Nephron progenitor cell (in vitro differentiated cells): Measurements from ENCODE around the gene PGK2.
"Not testable (repeated sequence)": the region's sequence is repeated elsewhere in the genome, so short reads cannot be mapped to it uniquely, and the experiment has no call there.

Experiments
- DNase-seq: peaks from one replicate; pipeline ENCODE4 v3.0.0; 2021
- H3K27ac Mint-ChIP-seq: 2 replicates; pipeline ENCODE4 v1.8.0; 2021; ENCODE audit warnings: mild to moderate bottlenecking, moderate library complexity, mixed read lengths
- H3K27me3 Mint-ChIP-seq: 2 replicates; pipeline ENCODE4 v1.8.0; 2021; ENCODE audit warnings: mild to moderate bottlenecking, low read depth, mixed read lengths; ENCODE audit not compliant: poor library complexity
- H3K36me3 Mint-ChIP-seq: 2 replicates; pipeline ENCODE4 v1.8.0; 2021; ENCODE audit warnings: low read depth, mixed read lengths
- H3K4me1 Mint-ChIP-seq: 2 replicates; pipeline ENCODE4 v1.8.0; 2021; ENCODE audit warnings: mixed read lengths
- H3K4me3 Mint-ChIP-seq: 2 replicates; pipeline ENCODE4 v1.8.0; 2021; ENCODE audit warnings: mild to moderate bottlenecking, moderate library complexity, mixed read lengths
- H3K9me3 Mint-ChIP-seq: 2 replicates; pipeline ENCODE4 v1.8.0; 2021; ENCODE audit warnings: mild to moderate bottlenecking, moderate library complexity, mixed read lengths
- TF ChIP-seq, protein P1 (sequence below): fragments of 200-600 bp; sonication (generic); IDR thresholded peaks from 2 replicates; pipeline ENCODE4 v1.5.0; 2021; ENCODE audit warnings: antibody characterized with exemption

The PGK2 gene

GRCh38 chr6:49806145-49806544, 19.1 kb upstream of the PGK2 start:
- TF ChIP-seq, protein P1, sequence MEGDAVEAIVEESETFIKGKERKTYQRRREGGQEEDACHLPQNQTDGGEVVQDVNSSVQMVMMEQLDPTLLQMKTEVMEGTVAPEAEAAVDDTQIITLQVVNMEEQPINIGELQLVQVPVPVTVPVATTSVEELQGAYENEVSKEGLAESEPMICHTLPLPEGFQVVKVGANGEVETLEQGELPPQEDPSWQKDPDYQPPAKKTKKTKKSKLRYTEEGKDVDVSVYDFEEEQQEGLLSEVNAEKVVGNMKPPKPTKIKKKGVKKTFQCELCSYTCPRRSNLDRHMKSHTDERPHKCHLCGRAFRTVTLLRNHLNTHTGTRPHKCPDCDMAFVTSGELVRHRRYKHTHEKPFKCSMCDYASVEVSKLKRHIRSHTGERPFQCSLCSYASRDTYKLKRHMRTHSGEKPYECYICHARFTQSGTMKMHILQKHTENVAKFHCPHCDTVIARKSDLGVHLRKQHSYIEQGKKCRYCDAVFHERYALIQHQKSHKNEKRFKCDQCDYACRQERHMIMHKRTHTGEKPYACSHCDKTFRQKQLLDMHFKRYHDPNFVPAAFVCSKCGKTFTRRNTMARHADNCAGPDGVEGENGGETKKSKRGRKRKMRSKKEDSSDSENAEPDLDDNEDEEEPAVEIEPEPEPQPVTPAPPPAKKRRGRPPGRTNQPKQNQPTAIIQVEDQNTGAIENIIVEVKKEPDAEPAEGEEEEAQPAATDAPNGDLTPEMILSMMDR: no peak
- H3K9me3 Mint-ChIP-seq: peaks cover 20% of the 10 kb centered on the region

DNA sequence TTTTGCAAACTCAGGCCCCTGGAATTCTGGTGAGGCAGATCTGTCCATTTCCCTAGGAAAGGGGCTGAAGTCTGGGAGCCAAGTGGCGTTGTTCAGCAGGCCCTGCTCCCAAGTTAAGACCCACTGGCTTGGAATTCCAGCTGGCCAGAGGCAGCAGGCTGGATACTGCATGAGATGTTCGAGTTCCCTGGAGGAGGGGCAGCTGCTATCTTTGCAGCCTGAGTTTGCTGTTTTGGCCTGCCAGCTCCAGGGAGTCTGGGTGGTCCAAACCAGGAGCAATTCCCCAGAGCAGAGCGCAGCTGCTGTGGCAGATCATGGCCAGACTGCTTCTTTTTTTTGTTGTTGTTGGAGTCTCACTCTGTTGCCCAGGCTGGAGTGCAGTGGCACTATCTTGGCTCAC, 18.2 kb upstream of the PGK2 start:
- Mint-ChIP-seq H3K27me3 (no peaks in the 10 kb centered on the region), H3K36me3 (no peaks in the 10 kb centered on the region), H3K9me3 (peaks cover 16% of the 10 kb centered on the region), H3K4me3 (no peak overlapping the region), H3K27ac (no peak overlapping the region), H3K4me1 (no peaks in the 10 kb centered on the region)
- DNase-seq: no peak
- TF ChIP-seq, protein P1: no peak

More at GRCh38 chr6:49806145-49806544, 19.1 kb upstream of the PGK2 start:
- Mint-ChIP-seq H3K27me3 (no peaks in the 10 kb centered on the region), H3K27ac (no peak overlapping the region), H3K4me1 (no peaks in the 10 kb centered on the region), H3K36me3 (no peaks in the 10 kb centered on the region), H3K4me3 (no peak overlapping the region)
- DNase-seq: no peak

GRCh38 chr6:49801525-49801924, 14.4 kb upstream of the PGK2 start:
- TF ChIP-seq, protein P1: no peak
- Mint-ChIP-seq H3K9me3 (no peaks in the 10 kb centered on the region), H3K36me3 (no peaks in the 10 kb centered on the region), H3K27me3 (no peaks in the 10 kb centered on the region), H3K27ac (no peak overlapping the region), H3K4me1 (no peaks in the 10 kb centered on the region), H3K4me3 (no peak overlapping the region)
- no peak for DNase-seq

- no peak for DNase-seq
- no peaks in the 10 kb centered on the region for H3K27me3 Mint-ChIP-seq
Observed at GRCh38 chr6:49799090-49799489, 12.0 kb upstream of the PGK2 start.

GRCh38 chr6:49796842-49797455, 9.9 kb upstream of the PGK2 start:
- H3K9me3 Mint-ChIP-seq: peaks cover 11% of the 10 kb centered on the region
- H3K27ac Mint-ChIP-seq, H3K4me1 Mint-ChIP-seq, DNase-seq, H3K36me3 Mint-ChIP-seq, H3K27me3 Mint-ChIP-seq: not testable (repeated sequence)
- peak overlapping the region; percentile 40 for H3K4me3 Mint-ChIP-seq

More at GRCh38 chr6:49799090-49799489, 12.0 kb upstream of the PGK2 start:
- Mint-ChIP-seq H3K27ac (no peak overlapping the region), H3K4me3 (no peak overlapping the region), H3K9me3 (peaks cover 8% of the 10 kb centered on the region), H3K36me3 (no peaks in the 10 kb centered on the region), H3K4me1 (no peaks in the 10 kb centered on the region)
- TF ChIP-seq, protein P1: no peak

DNA sequence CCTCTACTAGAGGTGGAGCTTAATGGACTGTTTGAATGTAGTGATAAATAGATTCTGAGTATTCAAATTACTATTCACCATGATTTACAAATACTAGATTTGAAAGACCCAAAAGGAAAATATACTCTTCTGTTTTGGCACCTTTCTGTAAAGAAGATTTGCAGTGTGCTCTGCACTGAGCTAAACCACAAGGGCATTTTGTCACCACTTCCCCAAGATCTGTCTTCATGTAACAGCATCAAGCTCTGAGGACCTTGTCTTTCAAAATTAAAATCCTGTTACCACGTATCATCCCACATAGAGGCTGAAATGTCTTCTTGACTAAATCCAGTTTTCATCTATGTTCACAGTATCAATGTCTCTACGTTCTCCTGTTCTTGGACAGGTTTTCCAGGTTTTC, 3.3 kb upstream of the PGK2 start:
- no peaks in the 10 kb centered on the region for H3K36me3 Mint-ChIP-seq
- no peak overlapping the region for H3K27ac Mint-ChIP-seq
- H3K9me3 Mint-ChIP-seq: peaks cover 8% of the 10 kb centered on the region
- no peak overlapping the region for H3K4me3 Mint-ChIP-seq
- H3K27me3 Mint-ChIP-seq: no peaks in the 10 kb centered on the region
- DNase-seq: no peak
- TF ChIP-seq, protein P1: no peak
- H3K4me1 Mint-ChIP-seq: no peaks in the 10 kb centered on the region
